HG03103 (cell line): ENCODE measurements around the gene GCNT2.
"Not testable (repeated sequence)": the region's sequence is repeated elsewhere in the genome, so short reads cannot be mapped to it uniquely, and the experiment has no call there.

Experiments
- ATAC-seq: cut with Tn5 transposase; IDR thresholded peaks from one replicate; pipeline ENCODE4 v1.9.1; 2021; ENCODE audit warnings: low read depth; ENCODE audit not compliant: unreplicated experiment

GCNT2 gene

DNA sequence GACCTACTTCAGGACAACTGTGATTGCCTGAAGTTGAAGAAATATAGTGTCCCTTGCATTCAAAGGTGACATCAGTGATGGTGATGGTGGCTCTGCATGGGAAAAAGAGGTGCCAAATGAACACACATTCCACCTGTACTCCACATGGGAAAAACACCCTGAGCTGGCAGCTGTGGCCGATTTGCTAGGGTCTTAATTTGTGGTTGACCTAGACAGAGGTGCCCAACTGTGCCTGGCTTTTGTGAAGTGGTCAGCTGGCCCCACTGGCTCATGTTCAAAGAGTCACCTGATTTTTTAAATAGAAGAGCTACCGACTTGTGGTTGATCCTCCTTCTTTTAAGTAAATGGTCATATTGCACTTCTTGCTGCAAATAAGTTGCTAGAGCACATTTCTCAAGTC is 7.6 kb upstream of the GCNT2 start:
- ATAC-seq, result no peak

DNA sequence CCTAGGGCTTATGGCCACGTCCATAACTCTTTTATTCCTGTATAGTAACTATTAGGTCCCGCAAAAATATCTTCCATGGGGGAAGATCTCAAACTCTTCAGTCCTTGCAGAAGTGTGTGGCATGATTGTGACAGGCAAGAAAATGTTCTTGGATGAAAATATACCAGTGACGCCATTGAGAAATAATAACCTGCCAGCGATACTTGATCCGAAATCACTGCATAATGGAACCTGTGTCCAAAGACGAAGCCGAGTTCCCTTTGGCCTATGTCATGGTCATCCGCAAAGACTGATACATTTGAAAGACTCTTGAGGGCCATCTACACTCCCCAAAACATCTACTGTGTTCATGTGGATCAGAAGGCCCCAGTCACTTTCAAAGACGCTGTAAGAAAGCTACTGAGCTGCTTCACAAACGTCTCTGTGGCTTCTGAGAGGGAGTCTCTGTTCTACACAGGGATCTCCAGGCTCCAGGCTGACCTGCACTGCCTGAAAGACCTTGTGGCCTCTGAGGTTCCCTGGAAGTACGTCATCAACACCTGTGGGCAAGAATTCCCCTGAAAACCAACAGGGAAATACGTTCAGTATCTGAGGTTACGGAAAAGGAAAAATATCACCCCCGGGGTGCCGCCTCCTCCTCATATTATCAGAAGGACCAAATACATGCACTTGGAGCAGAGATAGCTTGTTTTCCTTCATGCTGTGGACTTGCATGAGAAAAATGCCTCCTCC is 6.9 kb upstream of the GCNT2 start:
- ATAC-seq, result no peak

DNA sequence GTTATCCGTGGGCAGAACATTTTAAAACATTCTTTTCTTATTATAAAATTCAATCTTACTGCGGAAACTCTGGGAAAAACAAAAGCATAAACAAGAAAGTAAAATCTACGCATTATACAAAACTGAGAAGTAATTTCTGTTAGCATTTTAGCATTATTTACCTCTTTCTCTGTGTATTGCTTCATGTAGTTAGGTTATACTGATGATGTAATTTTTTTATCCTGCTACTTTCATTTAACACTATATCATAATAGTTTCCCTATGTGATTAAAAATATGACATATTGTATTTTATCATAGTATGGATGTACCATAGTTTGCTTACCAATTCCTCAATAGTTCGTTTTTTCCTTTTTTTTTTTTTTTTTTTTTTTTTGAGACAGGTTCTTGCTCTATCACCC is 4.2 kb upstream of the GCNT2 start:
- ATAC-seq, result no peak

DNA sequence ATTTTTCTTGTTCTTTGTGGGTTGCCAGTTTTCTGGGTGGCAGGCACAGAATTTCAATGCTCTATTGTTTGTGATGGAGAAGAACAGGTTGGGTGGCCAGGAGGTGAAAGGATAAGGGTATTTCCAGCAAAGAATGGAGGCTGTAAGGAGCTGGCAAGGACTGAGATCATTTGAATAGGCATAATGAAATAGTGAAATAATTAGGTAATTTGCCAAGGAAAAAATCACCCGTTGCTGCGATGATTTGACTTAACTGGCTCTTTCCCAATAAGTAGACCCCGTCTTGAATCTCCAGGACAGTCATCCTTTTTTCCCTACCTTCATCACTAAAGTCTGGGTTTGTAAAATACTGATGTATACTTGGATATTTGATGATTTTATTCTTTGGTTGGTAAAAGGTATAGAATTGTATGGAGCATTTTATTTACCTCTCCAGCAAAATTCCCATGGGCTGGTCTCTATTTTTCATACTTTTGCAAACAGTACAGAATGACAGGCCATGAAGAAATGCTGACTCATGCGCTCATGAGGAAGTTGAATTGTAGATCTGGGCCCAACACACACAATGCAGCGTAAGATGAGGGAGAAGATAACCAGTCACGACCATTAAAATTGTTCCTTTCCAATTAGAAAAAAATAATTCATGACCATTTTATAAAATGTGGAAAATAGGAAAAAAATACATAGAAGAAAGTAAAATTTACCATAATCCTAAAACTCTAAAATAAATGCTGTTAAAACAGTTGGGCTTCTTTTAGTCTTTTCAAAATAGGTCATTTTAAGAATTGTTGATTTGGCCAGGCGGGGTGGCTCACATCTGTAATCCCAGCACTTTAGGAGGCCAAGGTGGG is 2.4 kb upstream of the GCNT2 start:
- no peak for ATAC-seq

DNA sequence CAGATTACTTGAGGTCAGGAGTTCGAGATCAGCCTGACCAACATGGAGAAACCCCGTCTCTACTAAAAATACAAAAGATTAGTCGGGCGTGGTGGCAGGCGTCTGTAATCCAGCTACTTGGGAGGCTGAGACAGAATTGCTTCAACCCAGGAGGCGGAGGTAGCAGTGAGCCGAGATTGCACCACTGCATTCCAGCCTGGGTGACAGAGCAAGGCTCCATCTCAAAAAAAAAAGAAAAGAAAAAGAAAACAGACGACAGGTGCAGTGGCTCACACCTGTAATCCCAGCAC is 1.8 kb upstream of the GCNT2 start:
- not testable (repeated sequence) for ATAC-seq

DNA sequence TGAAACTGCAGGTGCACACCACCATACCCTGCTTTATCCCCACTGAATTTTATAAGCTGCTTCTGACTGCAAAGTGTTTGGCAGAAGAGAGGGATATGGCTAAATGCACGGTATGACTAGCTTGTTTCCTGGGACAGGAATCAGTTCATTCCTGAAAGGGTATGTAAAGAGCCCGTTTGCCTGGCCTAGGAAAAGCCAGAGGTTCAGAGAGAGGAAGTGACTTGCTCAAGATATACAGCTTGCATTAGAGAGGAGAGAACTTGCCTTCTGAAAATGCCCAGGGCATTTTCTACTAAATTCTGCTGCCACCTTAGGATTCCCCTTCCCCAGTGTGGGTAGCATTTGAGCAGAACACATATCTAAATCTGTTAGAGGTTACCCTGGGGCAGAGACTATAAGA is 683 bp upstream of the GCNT2 start:
- ATAC-seq, result peak; percentile 6

DNA sequence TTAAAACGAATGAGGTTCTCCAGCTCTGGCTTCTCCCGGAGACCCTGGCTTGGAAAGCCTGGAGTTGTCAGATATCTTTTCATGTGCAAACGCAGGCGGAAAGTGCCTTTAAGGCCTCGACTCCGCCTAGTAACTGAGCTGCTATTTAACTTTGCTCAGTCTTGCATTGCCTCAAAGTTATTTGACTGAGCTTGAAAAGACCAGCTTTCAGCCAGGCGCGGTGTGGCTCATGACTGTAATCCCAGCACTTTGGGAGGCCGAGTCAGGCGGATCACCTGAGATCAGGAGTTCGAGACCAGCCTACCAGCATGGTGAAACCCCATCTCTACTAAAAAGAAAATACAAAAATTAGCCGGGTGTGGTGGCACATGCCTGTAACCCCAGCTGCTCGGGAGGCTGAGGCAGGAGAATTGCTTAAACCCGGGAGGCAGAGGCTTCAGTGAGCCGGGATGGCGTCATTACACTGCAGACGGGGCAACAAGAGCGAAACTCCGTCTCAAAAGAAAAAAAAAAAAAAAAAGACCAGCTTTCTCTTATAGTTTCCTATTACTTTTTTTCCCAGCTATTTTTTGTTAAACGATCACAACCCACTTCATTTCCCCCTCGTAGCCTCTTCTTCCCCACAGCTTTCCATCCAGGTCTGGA is 1.9 kb downstream of the GCNT2 start:
- no peak for ATAC-seq

DNA sequence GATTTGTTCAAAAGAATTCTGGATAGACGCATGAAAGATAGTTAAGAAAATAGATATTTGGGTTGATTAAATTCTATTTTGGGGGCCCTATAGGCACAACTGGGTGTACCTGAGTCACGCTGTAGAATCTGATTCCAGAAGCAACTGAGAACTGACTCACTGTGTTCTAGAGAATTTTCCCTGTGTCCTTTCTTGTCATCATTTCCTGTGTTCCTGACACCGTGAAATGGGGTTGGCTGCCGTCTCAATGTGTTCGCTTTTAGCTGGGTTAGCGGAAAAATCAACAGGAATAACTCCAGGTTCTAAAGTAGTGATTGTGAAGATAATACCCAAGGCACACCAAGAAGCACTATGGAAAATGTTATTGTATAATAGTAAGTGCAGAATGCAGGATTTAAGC is 5.0 kb downstream of the GCNT2 start:
- ATAC-seq, result no peak

DNA sequence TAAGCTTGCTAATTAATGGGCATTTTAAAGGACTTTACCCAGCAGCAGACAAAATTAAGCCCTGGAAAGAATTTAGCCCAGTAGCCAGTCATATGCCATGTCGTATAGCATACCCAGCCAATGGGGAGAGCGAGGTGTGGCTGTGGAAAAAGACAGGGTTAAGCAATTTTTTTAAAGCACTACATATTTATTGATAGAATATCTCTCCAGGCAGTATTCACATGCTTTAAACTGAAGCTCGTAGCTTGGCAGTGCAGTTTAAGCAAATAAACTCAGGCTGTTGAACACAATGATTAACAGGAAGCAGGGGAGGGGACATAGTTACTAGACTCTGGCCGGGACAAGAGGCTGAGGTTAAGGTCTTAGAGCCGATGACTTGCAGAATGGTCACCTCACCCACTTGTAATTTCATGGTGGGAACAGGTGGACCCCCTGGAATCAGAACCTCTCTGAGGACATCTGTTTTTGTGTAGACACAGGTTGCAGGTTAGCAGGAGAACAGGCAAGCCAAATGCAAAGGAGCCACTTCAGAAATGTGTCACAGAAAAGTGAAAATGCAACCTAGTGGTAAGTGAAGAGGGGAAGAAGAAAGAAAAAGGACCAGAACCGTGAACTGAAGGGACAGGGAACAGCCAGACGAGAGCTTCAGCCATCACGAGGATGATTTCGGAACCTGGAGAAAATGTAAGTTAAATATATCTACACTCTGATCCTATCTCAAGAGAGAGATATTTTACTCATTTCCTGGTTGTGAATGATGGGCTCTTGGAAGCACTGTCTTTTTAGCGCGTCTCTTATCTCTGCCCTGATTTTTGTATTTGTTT is 7.2 kb downstream of the GCNT2 start:
- ATAC-seq, result peak; percentile 38

DNA sequence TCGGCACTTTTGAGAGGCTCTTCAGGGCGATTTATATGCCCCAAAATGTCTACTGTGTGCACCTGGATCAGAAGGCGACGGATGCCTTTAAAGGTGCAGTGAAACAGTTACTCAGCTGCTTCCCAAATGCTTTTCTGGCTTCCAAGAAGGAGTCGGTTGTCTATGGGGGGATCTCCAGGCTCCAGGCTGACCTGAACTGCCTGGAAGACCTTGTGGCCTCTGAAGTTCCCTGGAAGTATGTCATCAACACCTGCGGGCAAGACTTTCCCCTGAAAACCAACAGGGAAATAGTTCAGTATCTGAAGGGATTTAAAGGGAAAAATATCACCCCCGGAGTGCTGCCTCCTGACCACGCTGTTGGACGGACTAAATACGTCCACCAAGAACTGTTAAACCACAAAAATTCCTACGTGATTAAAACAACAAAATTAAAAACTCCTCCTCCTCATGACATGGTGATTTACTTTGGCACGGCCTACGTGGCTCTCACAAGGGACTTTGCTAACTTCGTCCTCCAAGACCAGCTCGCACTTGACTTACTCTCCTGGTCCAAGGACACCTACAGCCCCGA is 8.2 kb downstream of the GCNT2 start:
- ATAC-seq, result no peak

DNA sequence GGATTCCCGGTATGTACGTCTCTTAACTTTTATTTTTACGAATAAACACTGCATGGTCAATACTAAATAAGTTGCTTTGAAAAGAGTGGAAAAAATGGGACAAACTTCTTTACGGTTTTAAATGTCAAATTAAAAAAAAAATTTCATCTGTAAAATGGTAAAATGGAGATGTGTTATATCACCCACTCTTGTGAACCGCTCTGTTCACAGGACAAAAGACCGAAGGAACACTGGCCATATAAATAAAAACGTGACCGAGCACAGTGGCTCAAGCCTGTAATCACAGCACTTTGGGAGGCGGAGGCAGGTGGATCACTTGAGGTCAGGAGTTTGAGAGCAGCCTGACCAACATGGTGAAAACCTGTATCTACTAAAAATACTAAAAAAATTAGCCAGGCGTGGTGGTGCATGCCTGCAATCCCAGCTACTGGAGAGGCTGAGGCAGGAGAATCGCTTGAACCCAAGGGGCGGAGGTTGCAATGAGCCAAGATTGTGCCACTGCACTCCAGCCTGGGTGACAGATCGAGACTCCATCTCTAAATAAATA is 8.8 kb downstream of the GCNT2 start:
- ATAC-seq, result not testable (repeated sequence)

DNA sequence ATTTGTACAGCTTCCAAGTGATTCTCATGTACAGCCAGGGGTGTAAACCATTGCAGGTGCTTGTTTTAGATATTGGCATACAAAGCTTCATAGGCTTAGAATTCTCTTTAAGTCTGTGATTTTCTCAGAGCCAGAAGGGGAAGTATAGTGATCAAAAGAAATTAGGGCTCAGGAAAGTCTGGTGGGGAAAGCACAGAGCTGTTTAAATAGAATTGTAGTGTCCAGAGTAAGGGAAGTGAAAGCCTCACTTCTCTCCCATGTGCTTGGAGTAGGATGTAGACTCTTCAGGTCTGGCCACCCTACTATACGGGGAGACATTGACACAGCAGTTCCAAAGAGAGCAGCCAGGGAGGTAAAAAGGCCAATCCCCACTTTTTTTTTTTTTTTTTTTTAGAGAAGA is 10.4 kb downstream of the GCNT2 start:
- ATAC-seq, result peak; percentile 20

DNA sequence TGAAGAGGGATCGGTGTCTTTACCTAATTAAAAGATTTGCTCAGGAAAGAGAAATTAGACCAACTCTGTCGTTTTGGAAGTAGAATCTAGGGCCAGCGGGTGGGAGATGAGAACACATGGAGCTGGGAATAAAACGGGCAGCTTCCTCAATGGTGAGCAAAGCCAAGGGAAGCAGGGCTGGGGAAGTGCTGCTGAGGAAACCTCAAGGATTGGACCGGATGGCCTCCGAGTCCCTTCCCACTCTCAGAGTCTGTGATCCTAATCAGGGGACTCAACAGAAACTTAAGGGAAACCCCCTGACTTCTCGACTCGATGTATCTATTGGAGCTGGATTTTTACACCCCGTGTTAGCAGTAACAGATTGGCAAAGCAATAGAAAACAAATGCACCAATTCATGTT is 10.8 kb downstream of the GCNT2 start:
- ATAC-seq, result no peak

DNA sequence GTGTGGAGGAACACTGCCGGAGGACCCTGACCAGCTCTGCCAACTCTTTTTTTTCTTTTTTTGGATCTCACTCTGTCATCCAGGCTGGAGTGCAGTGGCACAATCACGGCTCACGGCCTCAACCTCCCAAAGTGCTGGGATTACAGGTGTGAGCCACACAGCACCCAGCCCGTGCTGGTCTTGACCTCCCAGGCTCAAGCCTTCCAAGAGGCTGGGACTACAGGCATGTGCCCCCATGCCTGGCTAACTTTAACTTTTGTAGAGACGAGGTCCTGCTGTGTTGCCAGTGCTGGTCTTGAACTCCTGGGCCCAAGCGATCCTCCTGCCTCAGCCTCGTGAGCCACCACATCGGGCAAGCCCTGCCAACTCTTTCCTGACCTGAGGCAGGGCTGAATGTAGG is 11.2 kb downstream of the GCNT2 start:
- ATAC-seq, result no peak

DNA sequence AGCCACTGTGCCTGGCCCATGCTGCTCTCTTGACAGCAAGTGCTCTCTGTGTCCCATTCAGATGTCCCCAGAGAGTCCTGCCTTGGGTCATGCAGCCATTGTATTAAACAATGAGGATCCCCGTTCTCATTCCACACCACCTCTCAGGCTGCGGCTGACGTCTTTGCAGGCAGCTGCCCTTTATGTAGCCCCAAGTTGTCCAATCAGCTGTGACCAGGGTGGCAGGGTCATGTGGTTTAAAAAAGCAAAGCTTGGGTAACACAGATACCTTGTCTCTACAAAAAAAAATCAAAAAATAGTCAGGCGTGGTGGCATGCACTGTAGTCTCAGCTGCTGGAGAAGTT is 13.2 kb downstream of the GCNT2 start:
- peak; percentile 3 for ATAC-seq

DNA sequence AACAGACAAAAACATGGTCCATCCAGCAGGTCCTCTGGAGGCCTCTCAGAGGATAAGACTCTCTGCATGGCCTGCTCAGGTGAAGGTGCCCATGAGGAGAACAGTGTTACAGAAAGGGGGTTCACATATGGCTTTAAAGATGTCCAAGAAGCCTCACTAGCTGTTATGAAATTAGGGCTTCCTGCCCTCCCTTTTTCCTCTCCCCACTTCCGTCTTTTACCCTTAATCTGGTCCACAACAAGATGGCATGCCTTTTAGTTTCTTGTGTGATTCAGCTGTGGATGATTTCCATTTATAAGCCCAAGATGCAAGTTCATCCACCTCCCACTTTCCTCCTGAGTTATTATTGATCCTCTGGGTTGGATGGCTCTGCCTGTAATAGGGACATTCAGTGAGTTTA is 14.0 kb downstream of the GCNT2 start:
- no peak for ATAC-seq

DNA sequence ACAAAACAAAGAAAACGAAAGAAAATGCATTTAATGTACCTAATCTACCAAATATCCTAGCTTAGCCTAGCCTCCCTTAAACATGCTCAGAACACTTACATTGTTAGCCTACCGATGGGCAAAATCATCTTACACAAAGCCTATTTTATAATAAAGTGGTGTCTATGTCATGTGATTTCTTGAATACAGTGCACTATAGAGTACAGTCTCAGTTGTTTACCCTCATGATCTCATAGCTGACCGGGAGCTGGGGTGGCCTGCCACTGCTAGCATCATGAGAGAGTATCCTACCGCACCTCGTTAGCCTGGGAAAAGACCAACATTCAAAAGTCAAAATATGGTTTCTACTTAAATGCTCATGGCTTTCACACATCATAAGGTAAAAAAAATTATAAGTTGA is 16.6 kb downstream of the GCNT2 start:
- ATAC-seq, result no peak

DNA sequence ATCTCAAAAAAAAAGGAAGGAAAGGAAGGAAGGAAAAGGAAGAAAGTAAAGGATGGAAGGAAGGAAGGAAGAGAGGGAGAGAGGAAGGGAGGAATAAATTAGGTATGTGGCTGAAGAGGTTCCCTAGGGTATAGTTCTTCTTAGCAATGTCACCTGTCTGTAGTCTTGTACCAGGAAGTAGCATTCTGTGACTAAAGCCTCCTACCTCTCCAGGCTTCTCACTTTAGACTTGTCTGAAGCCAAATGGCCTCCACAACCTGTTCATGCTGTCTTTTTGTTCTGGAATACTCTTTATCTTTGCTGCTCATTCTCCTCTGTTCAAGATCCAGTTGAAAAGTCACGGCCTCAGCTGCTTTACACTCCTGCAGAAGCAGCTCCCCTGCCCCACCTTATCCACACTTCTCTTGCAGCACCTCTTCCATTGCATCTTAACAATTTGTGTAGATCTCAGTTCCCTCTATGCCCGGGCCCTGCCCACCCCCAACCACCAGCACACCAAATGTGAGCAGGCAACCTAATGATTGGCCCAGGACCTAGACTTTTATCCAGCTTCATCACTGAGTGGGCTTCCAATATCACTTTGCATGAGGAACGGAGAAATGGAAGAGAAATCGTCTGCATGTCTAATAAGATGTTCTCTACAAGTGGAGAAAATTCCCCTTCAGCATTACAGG is 19.1 kb downstream of the GCNT2 start:
- ATAC-seq, result no peak

DNA sequence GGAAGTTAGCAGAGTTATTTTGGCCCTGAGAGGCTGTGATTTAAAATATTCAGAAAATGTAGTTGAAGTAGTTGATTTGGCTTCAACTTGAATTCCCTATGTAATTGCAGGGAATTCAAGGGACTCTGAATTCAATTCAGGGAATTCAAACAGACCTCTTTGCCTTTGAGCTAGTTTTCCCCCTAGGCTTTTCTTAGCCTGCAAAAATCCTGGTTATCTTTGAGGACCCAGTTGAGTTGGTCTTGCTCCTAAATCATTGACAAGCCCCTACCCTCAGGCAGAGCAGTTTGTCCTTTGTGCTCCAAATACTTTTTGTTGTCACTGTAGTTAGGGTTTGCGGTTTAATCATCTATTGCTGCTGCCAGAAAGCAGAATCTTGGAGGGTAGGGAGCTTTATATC is 20.4 kb downstream of the GCNT2 start:
- no peak for ATAC-seq

DNA sequence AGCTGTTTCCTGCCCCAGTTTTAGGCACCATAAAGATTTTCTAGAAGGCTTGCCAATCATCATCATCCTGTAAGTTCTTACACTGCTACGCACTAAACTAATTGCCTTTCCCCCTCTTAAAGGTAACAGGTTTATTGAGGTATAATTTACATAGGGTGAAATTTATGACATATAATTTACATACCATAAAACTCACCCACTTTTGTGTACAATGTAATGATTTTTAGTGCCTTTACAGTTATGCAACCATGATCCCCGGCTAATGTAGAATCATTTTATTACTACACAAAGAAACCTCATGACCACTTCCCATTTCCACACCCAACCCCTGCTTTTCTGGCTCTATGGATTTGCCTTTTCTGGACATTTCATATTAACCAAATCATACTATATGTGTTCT is 21.1 kb downstream of the GCNT2 start:
- ATAC-seq, result no peak
